Mammary epithelial cell (primary cell): ENCODE measurements around the gene HOXD9.

Source experiments
- EZH2 ChIP-seq: IDR thresholded peaks from 2 replicates; pipeline ENCODE4 v1.6.1; 2012; ENCODE audit warnings: low read length, inconsistent platforms, borderline replicate concordance
- TF ChIP-seq, protein P1 (sequence below), 2 donors: IDR thresholded peaks in 1 of 2; conservative IDR thresholded peaks in 1 of 2; 2 replicates each; pipeline ENCODE4 v1.5.1; 2011 to 2012; ENCODE audit warnings: inconsistent platforms in 2 of 2, low read length in 2 of 2, mild to moderate bottlenecking in 2 of 2, control low read depth in 1 of 2, low read depth in 1 of 2; ENCODE audit not compliant: insufficient read depth in 1 of 2; ENCODE audit errors: extremely low read depth in 1 of 2

DNA sequence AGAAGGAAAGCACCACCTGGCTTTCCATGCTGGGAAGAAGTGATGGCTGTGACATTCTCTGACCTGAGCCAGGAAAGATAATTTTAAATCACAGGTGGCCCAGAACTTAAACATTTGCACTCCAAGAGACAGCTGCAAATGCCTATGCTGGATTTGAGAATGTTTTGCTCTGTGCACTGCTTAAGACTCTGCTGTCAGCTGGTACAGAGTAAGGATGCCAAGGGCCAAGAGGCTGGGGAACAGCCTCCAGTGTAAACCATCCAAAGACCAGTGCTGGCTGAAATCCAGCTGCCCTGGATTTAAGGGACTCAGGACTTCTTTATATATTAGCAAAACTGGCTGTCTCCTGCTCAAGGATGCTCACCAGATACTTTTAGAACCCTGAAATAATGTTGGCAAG is 10.9 kb downstream of the HOXD9 start:
- TF ChIP-seq, protein P1, sequence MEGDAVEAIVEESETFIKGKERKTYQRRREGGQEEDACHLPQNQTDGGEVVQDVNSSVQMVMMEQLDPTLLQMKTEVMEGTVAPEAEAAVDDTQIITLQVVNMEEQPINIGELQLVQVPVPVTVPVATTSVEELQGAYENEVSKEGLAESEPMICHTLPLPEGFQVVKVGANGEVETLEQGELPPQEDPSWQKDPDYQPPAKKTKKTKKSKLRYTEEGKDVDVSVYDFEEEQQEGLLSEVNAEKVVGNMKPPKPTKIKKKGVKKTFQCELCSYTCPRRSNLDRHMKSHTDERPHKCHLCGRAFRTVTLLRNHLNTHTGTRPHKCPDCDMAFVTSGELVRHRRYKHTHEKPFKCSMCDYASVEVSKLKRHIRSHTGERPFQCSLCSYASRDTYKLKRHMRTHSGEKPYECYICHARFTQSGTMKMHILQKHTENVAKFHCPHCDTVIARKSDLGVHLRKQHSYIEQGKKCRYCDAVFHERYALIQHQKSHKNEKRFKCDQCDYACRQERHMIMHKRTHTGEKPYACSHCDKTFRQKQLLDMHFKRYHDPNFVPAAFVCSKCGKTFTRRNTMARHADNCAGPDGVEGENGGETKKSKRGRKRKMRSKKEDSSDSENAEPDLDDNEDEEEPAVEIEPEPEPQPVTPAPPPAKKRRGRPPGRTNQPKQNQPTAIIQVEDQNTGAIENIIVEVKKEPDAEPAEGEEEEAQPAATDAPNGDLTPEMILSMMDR (conservative IDR thresholded peaks at IDR 0.05 in 1 of 2, IDR thresholded peaks at IDR 0.05 in 1 of 2; ENCODE audit: extremely low read depth in 1 of 2, insufficient read depth in 1 of 2, low read depth in 1 of 2, low read length in 2 of 2), result no peak
- TF ChIP-seq EZH2, result no peak
